ENCODE results near the gene ARHGAP15.

DNA sequence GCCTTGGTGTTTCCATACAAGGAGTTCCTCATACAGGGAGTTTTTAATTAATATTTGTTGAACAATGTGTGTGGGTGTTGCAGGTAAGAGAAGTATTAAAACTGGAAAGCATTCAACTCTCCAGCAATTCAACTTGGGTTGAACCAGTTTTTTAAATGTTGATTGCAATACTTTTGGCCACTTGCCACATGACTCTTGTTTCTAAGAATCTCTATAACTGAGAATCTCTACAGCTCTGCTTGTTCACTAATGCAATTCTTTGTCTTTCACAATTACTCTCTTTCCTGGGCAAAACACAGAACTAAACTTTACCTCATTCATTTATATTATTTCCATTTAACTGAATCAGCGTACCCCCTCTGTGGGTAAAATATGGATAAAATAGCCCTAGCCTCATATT lies 429.4 kb downstream of the ARHGAP15 start:
- TF ChIP-seq, protein P1, sequence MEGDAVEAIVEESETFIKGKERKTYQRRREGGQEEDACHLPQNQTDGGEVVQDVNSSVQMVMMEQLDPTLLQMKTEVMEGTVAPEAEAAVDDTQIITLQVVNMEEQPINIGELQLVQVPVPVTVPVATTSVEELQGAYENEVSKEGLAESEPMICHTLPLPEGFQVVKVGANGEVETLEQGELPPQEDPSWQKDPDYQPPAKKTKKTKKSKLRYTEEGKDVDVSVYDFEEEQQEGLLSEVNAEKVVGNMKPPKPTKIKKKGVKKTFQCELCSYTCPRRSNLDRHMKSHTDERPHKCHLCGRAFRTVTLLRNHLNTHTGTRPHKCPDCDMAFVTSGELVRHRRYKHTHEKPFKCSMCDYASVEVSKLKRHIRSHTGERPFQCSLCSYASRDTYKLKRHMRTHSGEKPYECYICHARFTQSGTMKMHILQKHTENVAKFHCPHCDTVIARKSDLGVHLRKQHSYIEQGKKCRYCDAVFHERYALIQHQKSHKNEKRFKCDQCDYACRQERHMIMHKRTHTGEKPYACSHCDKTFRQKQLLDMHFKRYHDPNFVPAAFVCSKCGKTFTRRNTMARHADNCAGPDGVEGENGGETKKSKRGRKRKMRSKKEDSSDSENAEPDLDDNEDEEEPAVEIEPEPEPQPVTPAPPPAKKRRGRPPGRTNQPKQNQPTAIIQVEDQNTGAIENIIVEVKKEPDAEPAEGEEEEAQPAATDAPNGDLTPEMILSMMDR (IDR thresholded peaks at IDR 0.05), result no peak
- TF ChIP-seq POLR2A (IDR thresholded peaks at IDR 0.05), result no peak
- no peak for TF ChIP-seq EP300 (IDR thresholded peaks at IDR 0.05; ENCODE audit: low read depth)
- TF ChIP-seq POLR2AphosphoS5 (IDR thresholded peaks at IDR 0.05), result no peak

Data from transverse colon (tissue), 4 donors.